Measurements from ENCODE around the gene NAA40. TPM values are rescaled to one million over a fixed set of nuclear protein-coding genes. Genes with fewer than 3 reads are reported as not detected.

Gene NAA40
- total and polyA plus RNA-seq, 2 of the 4 experiments (the other 2 are of a cell fraction), result 15.2 to 24.7 TPM

GRCh38 chr11:63892228-63892627, 46.6 kb upstream of the NAA40 start:
- Histone ChIP-seq H3K18ac (ENCODE audit: low read depth, low read length) (no peak overlapping the region), H3K27me3 (ENCODE audit: control insufficient read depth, insufficient read depth, low read length) (no peaks in the 10 kb centered on the region), H3K4me3 (ENCODE audit: insufficient read depth, low read depth, low read length) (no peak overlapping the region), H3K4me1 (ENCODE audit: control insufficient read depth, insufficient read depth, low read length) (peaks cover 8% of the 10 kb centered on the region), H2BK5ac (ENCODE audit: low read depth, low read length, poor library complexity, severe bottlenecking) (no peak overlapping the region), H3K36me3 (ENCODE audit: control insufficient read depth, insufficient read depth, low read length) (peaks cover 17% of the 10 kb centered on the region), H2BK120ac (ENCODE audit: low read depth, low read length) (no peak overlapping the region), H2AK9ac (replicated peaks; ENCODE audit: low read depth, low read length, poor library complexity) (no peak overlapping the region), H3K9ac (ENCODE audit: low read depth, low read length) (no peak overlapping the region), H4K91ac (ENCODE audit: insufficient read depth, low read depth, low read length) (no peak overlapping the region), H3K4me2 (ENCODE audit: low read depth, low read length) (no peak overlapping the region), H3K14ac (replicated peaks; ENCODE audit: low read depth, low read length) (no peak overlapping the region), H4K8ac (ENCODE audit: low read depth in 2 of 2, low read length in 2 of 2) (no peak overlapping the region), H3K9me1 (ENCODE audit: insufficient read depth, low read length) (peaks cover 31% of the 10 kb centered on the region), H3K9me3 (ENCODE audit: control insufficient read depth, insufficient read depth, low read length) (no peaks in the 10 kb centered on the region), H4K20me1 (ENCODE audit: insufficient read depth, low read length) (peaks cover 71% of the 10 kb centered on the region), H2AK5ac (ENCODE audit: low read depth, low read length) (no peak overlapping the region), H2BK20ac (ENCODE audit: low read depth, low read length) (no peak overlapping the region), H3K4ac (ENCODE audit: low read depth, low read length) (no peak overlapping the region), H2BK15ac (ENCODE audit: low read depth, low read length) (no peak overlapping the region), H2AFZ (replicated peaks; ENCODE audit: low read length, poor library complexity) (no peak overlapping the region), H3K56ac (ENCODE audit: extremely low read depth, insufficient read depth, low read length) (no peak overlapping the region), H4K5ac (ENCODE audit: low read depth, low read length) (no peak overlapping the region), H3K79me1 (ENCODE audit: low read depth in 1 of 2, low read length in 2 of 2) (peaks cover 36 to 88% of the 10 kb centered on the region in 2 experiments), H3K27ac (ENCODE audit: insufficient read depth, low read length) (no peak overlapping the region), H3K23ac (ENCODE audit: low read depth, low read length) (no peak overlapping the region)
- CTCF ChIA-PET, result no interaction called here
- TF ChIP-seq MAZ (IDR thresholded peaks at IDR 0.05; ENCODE audit: borderline replicate concordance, low read depth, low read length), result no peak
- dilution Hi-C loops (cut with HindIII; ENCODE audit: low sequenced_read_pairs, unreplicated experiment) (no loop called here), intact Hi-C loops (cut with micrococcal nuclease) (no loop called here), in situ Hi-C loops (cut with MboI; ENCODE audit: low sequenced_read_pairs) (no loop called here)
- ATAC-seq (ENCODE audit: low read depth) (peak; percentile 57), DNase-seq (peak; percentile 57)
- WGBS, 2 experiments (ENCODE audit: extremely low coverage in 2 of 2, insufficient read length in 1 of 2), result no CpG with 5 or more reads among the region's 3 CpGs
- no TSS peak for BruUV-seq (replicated peaks)
- POLR2A ChIA-PET (ENCODE audit: unreplicated experiment), result interaction anchor here (0.5 kb wide), 1 partner anchor 54 kb away, joined by 10 read pairs; no protein-coding TSS in a partner anchor
